Esophagus squamous epithelium (tissue), 4 donors: ENCODE data around the gene AMN.

Experiments
- POLR2A ChIP-seq, 4 donors: fragments of 450-650 bp; IDR thresholded peaks; one replicate each; pipeline ENCODE4 v1.6.1; 2017; ENCODE audit warnings: antibody characterized with exemption in 4 of 4, mild to moderate bottlenecking in 4 of 4, moderate library complexity in 3 of 4
- TF ChIP-seq, protein P1 (sequence below), 6 experiments: fragments of 450-650 bp in 4 of 6; fragments of 200-600 bp in 2 of 6; sonication (generic) in 2 of 6; IDR thresholded peaks; one replicate each; pipeline ENCODE4 v1.5.1; 2016 to 2019; ENCODE audit warnings: antibody characterized with exemption in 6 of 6, mild to moderate bottlenecking in 4 of 6, moderate library complexity in 4 of 6

DNA sequence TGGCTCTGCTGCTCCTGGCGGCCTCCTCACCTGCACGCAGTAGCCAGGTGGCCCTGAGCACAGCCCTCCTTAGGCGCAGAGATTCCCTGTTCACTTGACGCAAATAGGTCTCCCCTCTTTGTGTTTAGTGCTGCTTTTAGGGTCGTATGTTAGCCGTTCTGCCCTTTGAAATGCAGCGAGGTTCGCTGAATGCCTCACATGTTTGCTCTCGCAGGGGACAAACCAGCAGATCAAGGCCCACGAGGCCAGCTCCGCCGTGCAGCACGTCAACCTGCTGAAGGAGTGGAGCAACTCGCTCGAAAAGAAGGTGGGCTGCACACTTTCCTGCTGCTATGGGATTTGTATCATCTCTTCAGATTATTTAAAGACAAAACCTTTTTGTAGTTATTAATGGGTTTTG is 31.4 kb upstream of the AMN start:
- TF ChIP-seq POLR2A (IDR thresholded peaks at IDR 0.05): no peak
- TF ChIP-seq, protein P1, sequence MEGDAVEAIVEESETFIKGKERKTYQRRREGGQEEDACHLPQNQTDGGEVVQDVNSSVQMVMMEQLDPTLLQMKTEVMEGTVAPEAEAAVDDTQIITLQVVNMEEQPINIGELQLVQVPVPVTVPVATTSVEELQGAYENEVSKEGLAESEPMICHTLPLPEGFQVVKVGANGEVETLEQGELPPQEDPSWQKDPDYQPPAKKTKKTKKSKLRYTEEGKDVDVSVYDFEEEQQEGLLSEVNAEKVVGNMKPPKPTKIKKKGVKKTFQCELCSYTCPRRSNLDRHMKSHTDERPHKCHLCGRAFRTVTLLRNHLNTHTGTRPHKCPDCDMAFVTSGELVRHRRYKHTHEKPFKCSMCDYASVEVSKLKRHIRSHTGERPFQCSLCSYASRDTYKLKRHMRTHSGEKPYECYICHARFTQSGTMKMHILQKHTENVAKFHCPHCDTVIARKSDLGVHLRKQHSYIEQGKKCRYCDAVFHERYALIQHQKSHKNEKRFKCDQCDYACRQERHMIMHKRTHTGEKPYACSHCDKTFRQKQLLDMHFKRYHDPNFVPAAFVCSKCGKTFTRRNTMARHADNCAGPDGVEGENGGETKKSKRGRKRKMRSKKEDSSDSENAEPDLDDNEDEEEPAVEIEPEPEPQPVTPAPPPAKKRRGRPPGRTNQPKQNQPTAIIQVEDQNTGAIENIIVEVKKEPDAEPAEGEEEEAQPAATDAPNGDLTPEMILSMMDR (IDR thresholded peaks at IDR 0.05): no peak
